OCI-LY1 (cell line): Measurements from ENCODE around the gene TECTB.

Experiments
- CTCF ChIP-seq: fragments of 200-600 bp; sonication (generic), shearing (Covaris generic); IDR thresholded peaks from 2 replicates; pipeline ENCODE4 v1.5.1; 2017; ENCODE audit warnings: mild to moderate bottlenecking, antibody characterized with exemption, low read length, moderate library complexity, mixed read lengths
- EZH2 ChIP-seq: fragments of 200-600 bp; sonication (generic), shearing (Covaris generic); IDR thresholded peaks from 2 replicates; pipeline ENCODE4 v1.8.0; 2017; ENCODE audit warnings: borderline replicate concordance, mixed run types, mild to moderate bottlenecking, antibody characterized with exemption, low read length, moderate library complexity, mixed read lengths

GRCh38 chr10:112314822-112315474, 31.7 kb downstream of the TECTB start:
- peak; percentile 86 for TF ChIP-seq CTCF
- TF ChIP-seq EZH2: no peak
